ENCODE results near the gene PKIB.

Gene PKIB

DNA sequence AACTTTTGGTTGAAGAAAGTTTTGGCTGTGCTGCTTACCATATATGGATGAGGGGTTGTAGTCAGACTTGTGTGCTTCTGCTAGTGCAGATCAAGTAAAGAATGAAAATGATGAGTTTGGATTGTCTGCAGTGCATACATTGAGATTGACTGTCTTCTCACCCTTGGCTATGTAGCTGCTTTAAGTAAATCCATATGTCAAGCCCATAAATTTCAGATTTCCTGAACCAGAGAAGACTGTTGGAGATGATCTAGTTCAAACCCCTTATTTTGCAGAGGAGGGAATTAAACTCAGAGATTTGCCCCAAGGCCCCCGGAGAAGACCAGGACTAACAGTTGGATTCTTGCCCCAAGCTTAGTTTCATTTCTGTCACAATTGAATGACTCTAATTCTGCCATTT is 67.2 kb downstream of the PKIB start:
- Histone ChIP-seq H3K4me2 (ENCODE audit: low read length) (no peak overlapping the region), H3K4ac (ENCODE audit: low read depth, low read length) (no peak overlapping the region), H3K23ac (ENCODE audit: low read length) (no peak overlapping the region), H2BK120ac (ENCODE audit: low read depth, low read length) (no peak overlapping the region), H3K18ac (ENCODE audit: low read length) (no peak overlapping the region), H3K56ac (ENCODE audit: low read length) (no peak overlapping the region), H3K79me1 (ENCODE audit: low read length) (no peaks in the 10 kb centered on the region), H3K4me1 (ENCODE audit: control insufficient read depth, low read depth, low read length) (no peaks in the 10 kb centered on the region), H3K27ac (ENCODE audit: low read depth, low read length) (no peak overlapping the region), H2AK5ac (ENCODE audit: low read length) (no peak overlapping the region), H4K8ac (ENCODE audit: low read depth, low read length) (no peak overlapping the region), H2BK15ac (replicated peaks; ENCODE audit: low read depth) (no peak overlapping the region), H2BK5ac (ENCODE audit: low read length) (no peak overlapping the region), H3K9ac (ENCODE audit: low read length) (no peak overlapping the region), H3K4me3 (ENCODE audit: low read length) (no peak overlapping the region), H4K5ac (ENCODE audit: low read length) (no peak overlapping the region), H3K27me3 (ENCODE audit: insufficient read depth, low read length, poor library complexity) (no peaks in the 10 kb centered on the region), H3K79me2 (ENCODE audit: control insufficient read depth, insufficient read depth, low read length) (no peaks in the 10 kb centered on the region), H3K36me3 (ENCODE audit: control insufficient read depth, insufficient read depth, low read length) (no peaks in the 10 kb centered on the region)
- WGBS (ENCODE audit: extremely low coverage, insufficient coverage, low lambda C conversion rate), result no CpG with 5 or more reads among the region's 1 CpG
- DNase-seq, result no peak

- Histone ChIP-seq H3K36me3 (ENCODE audit: control insufficient read depth, insufficient read depth, low read length) (no peaks in the 10 kb centered on the region), H3K56ac (ENCODE audit: low read length) (no peak overlapping the region), H3K4me2 (ENCODE audit: low read length) (no peak overlapping the region), H3K4me1 (ENCODE audit: control insufficient read depth, low read depth, low read length) (no peaks in the 10 kb centered on the region), H3K79me2 (ENCODE audit: control insufficient read depth, insufficient read depth, low read length) (no peaks in the 10 kb centered on the region), H3K23ac (ENCODE audit: low read length) (no peak overlapping the region), H2BK15ac (replicated peaks; ENCODE audit: low read depth) (no peak overlapping the region), H2BK5ac (ENCODE audit: low read length) (no peak overlapping the region), H3K27ac (ENCODE audit: low read depth, low read length) (no peak overlapping the region), H3K18ac (ENCODE audit: low read length) (no peak overlapping the region), H3K79me1 (ENCODE audit: low read length) (no peaks in the 10 kb centered on the region), H3K9ac (ENCODE audit: low read length) (no peak overlapping the region), H2AK5ac (ENCODE audit: low read length) (no peak overlapping the region), H3K27me3 (ENCODE audit: insufficient read depth, low read length, poor library complexity) (no peaks in the 10 kb centered on the region), H4K5ac (ENCODE audit: low read length) (no peak overlapping the region), H2BK120ac (ENCODE audit: low read depth, low read length) (no peak overlapping the region), H3K4ac (ENCODE audit: low read depth, low read length) (no peak overlapping the region), H3K4me3 (ENCODE audit: low read length) (no peak overlapping the region), H4K8ac (ENCODE audit: low read depth, low read length) (no peak overlapping the region)
- peak; percentile 14 for DNase-seq
- no CpG with 5 or more reads among the region's 3 CpGs for WGBS (ENCODE audit: extremely low coverage, insufficient coverage, low lambda C conversion rate)
Observed at GRCh38 chr6:122678841-122679240, 68.6 kb downstream of the PKIB start.

- Histone ChIP-seq H2BK5ac (ENCODE audit: low read length) (no peak overlapping the region), H3K27me3 (ENCODE audit: insufficient read depth, low read length, poor library complexity) (no peaks in the 10 kb centered on the region), H2BK120ac (ENCODE audit: low read depth, low read length) (no peak overlapping the region), H2BK15ac (replicated peaks; ENCODE audit: low read depth) (no peak overlapping the region), H3K36me3 (ENCODE audit: control insufficient read depth, insufficient read depth, low read length) (no peaks in the 10 kb centered on the region), H3K4ac (ENCODE audit: low read depth, low read length) (no peak overlapping the region), H3K79me1 (ENCODE audit: low read length) (no peaks in the 10 kb centered on the region), H2AK5ac (ENCODE audit: low read length) (no peak overlapping the region), H3K18ac (ENCODE audit: low read length) (no peak overlapping the region), H3K4me1 (ENCODE audit: control insufficient read depth, low read depth, low read length) (no peaks in the 10 kb centered on the region), H3K56ac (ENCODE audit: low read length) (no peak overlapping the region), H3K4me2 (ENCODE audit: low read length) (no peak overlapping the region), H3K23ac (ENCODE audit: low read length) (no peak overlapping the region), H3K79me2 (ENCODE audit: control insufficient read depth, insufficient read depth, low read length) (no peaks in the 10 kb centered on the region), H4K5ac (ENCODE audit: low read length) (no peak overlapping the region), H3K4me3 (ENCODE audit: low read length) (no peak overlapping the region), H4K8ac (ENCODE audit: low read depth, low read length) (no peak overlapping the region), H3K9ac (ENCODE audit: low read length) (no peak overlapping the region), H3K27ac (ENCODE audit: low read depth, low read length) (no peak overlapping the region)
- no peak for DNase-seq
- no CpG with 5 or more reads among the region's 3 CpGs for WGBS (ENCODE audit: extremely low coverage, insufficient coverage, low lambda C conversion rate)
Observed at GRCh38 chr6:122681705-122682104, 71.5 kb downstream of the PKIB start.

DNA sequence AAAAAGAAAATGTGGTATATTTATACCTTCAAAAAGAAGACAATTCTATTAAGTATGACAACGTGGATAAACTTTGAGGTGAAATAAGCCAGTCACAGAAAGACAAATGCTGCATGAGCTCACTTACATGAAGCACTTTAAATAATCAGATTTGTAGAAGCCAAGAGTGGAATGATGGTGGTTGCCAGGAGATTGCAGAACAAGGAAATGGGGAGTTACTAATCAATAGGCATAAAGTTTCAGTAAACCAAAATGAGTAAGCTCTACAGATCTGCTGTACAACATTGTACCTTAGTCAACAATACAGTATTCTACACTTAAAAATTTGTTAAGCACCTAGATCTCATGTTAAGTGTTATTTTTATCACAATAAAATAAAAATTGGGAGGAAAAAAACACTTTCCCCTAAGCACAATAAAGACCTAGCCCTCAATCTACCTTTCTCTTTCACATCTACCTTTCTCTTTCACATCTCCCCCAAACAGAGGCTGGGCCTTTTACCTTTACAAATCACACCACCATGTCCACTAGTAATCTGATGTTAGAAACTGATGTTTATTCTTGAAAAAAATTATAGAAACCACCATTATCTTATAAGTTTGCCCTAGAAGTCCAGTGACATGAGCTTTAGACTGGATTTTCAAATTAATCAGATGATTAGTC is 73.9 kb downstream of the PKIB start:
- H4K8ac ChIP-seq (ENCODE audit: low read depth, low read length), result no peak overlapping the region
- no peak overlapping the region for H4K5ac ChIP-seq (ENCODE audit: low read length)
- H3K4me1 ChIP-seq (ENCODE audit: control insufficient read depth, low read depth, low read length), result no peaks in the 10 kb centered on the region
- H2BK15ac ChIP-seq (replicated peaks; ENCODE audit: low read depth), result no peak overlapping the region
- WGBS (ENCODE audit: extremely low coverage, insufficient coverage, low lambda C conversion rate), result no CpG with 5 or more reads among the region's 1 CpG
- H2BK5ac ChIP-seq (ENCODE audit: low read length), result no peak overlapping the region
- no peaks in the 10 kb centered on the region for H3K27me3 ChIP-seq (ENCODE audit: insufficient read depth, low read length, poor library complexity)
- H3K4me3 ChIP-seq (ENCODE audit: low read length), result no peak overlapping the region
- no peaks in the 10 kb centered on the region for H3K36me3 ChIP-seq (ENCODE audit: control insufficient read depth, insufficient read depth, low read length)
- no peaks in the 10 kb centered on the region for H3K79me2 ChIP-seq (ENCODE audit: control insufficient read depth, insufficient read depth, low read length)
- no peak overlapping the region for H3K4me2 ChIP-seq (ENCODE audit: low read length)
- H3K4ac ChIP-seq (ENCODE audit: low read depth, low read length), result no peak overlapping the region
- no peak overlapping the region for H3K18ac ChIP-seq (ENCODE audit: low read length)
- H3K27ac ChIP-seq (ENCODE audit: low read depth, low read length), result no peak overlapping the region
- no peaks in the 10 kb centered on the region for H3K79me1 ChIP-seq (ENCODE audit: low read length)
- no peak for DNase-seq
- H3K23ac ChIP-seq (ENCODE audit: low read length), result no peak overlapping the region
- no peak overlapping the region for H3K56ac ChIP-seq (ENCODE audit: low read length)
- H2AK5ac ChIP-seq (ENCODE audit: low read length), result no peak overlapping the region
- no peak overlapping the region for H2BK120ac ChIP-seq (ENCODE audit: low read depth, low read length)
- H3K9ac ChIP-seq (ENCODE audit: low read length), result no peak overlapping the region

DNA sequence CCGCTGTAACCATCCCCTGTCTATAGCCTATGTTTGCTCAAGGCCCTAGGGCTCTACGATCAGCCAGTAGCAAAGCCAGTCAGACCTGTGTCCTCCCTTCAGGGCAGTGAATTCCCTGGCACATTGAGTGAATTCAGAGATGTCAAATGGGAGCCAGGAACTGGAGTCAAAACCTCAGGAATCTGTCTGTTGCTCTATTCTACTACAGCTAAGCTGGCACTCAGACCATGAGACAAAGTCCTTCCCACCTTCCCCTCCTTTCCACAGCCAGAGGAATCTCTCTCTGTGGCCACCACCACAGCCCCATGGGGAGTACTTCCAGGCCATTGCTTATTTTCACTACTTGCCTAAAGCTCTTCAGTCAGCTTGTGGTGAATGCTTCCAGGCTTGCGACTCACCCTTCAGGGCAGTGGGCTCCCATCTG is 82.0 kb downstream of the PKIB start:
- WGBS (ENCODE audit: extremely low coverage, insufficient coverage, low lambda C conversion rate), result no CpG with 5 or more reads among the region's 3 CpGs
- H3K4me2 ChIP-seq (ENCODE audit: low read length), result no peak overlapping the region
- H2AK5ac ChIP-seq (ENCODE audit: low read length), result no peak overlapping the region
- H3K79me2 ChIP-seq (ENCODE audit: control insufficient read depth, insufficient read depth, low read length), result no peaks in the 10 kb centered on the region
- H2BK15ac ChIP-seq (replicated peaks; ENCODE audit: low read depth), result no peak overlapping the region
- no peak overlapping the region for H3K9ac ChIP-seq (ENCODE audit: low read length)
- no peak overlapping the region for H2BK5ac ChIP-seq (ENCODE audit: low read length)
- H3K18ac ChIP-seq (ENCODE audit: low read length), result no peak overlapping the region
- no peak overlapping the region for H4K5ac ChIP-seq (ENCODE audit: low read length)
- H3K79me1 ChIP-seq (ENCODE audit: low read length), result no peaks in the 10 kb centered on the region
- no peak overlapping the region for H3K56ac ChIP-seq (ENCODE audit: low read length)
- H3K4me1 ChIP-seq (ENCODE audit: control insufficient read depth, low read depth, low read length), result no peaks in the 10 kb centered on the region
- no peak overlapping the region for H2BK120ac ChIP-seq (ENCODE audit: low read depth, low read length)
- H3K27me3 ChIP-seq (ENCODE audit: insufficient read depth, low read length, poor library complexity), result no peaks in the 10 kb centered on the region
- H3K36me3 ChIP-seq (ENCODE audit: control insufficient read depth, insufficient read depth, low read length), result no peaks in the 10 kb centered on the region
- H3K27ac ChIP-seq (ENCODE audit: low read depth, low read length), result no peak overlapping the region
- H4K8ac ChIP-seq (ENCODE audit: low read depth, low read length), result no peak overlapping the region
- H3K4me3 ChIP-seq (ENCODE audit: low read length), result no peak overlapping the region
- no peak overlapping the region for H3K23ac ChIP-seq (ENCODE audit: low read length)
- DNase-seq, result no peak
- H3K4ac ChIP-seq (ENCODE audit: low read depth, low read length), result no peak overlapping the region

All from mesendoderm (in vitro differentiated cells).